Measurements from ENCODE around the gene SLC26A9. TPM values are rescaled to one million over a fixed set of nuclear protein-coding genes. Genes with fewer than 3 reads are reported as not detected.

Gene SLC26A9
- total and polyA plus RNA-seq, 2 experiments from 2014 or later: not detected

DNA sequence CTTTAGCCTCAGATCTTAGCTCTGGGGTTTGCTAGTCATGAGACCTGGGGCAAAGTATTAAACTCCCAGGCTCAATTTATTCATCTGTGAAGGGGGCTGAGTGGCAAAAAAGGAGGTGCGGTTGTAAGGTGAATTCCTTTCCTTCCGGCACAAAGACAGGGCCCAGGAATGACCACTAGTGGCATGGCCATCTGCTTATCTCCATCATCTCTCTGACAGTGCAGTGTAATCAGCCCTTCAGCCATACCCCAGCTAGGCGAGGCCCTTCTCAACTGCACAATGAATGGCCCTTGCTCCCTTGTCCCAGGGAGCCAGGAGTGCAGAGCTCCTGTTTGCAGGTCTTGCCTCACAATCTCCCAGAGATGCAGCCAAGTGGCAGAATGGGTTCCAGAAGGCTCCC lies 5.6 kb upstream of the SLC26A9 start (continued):
- TF ChIP-seq, protein P1, sequence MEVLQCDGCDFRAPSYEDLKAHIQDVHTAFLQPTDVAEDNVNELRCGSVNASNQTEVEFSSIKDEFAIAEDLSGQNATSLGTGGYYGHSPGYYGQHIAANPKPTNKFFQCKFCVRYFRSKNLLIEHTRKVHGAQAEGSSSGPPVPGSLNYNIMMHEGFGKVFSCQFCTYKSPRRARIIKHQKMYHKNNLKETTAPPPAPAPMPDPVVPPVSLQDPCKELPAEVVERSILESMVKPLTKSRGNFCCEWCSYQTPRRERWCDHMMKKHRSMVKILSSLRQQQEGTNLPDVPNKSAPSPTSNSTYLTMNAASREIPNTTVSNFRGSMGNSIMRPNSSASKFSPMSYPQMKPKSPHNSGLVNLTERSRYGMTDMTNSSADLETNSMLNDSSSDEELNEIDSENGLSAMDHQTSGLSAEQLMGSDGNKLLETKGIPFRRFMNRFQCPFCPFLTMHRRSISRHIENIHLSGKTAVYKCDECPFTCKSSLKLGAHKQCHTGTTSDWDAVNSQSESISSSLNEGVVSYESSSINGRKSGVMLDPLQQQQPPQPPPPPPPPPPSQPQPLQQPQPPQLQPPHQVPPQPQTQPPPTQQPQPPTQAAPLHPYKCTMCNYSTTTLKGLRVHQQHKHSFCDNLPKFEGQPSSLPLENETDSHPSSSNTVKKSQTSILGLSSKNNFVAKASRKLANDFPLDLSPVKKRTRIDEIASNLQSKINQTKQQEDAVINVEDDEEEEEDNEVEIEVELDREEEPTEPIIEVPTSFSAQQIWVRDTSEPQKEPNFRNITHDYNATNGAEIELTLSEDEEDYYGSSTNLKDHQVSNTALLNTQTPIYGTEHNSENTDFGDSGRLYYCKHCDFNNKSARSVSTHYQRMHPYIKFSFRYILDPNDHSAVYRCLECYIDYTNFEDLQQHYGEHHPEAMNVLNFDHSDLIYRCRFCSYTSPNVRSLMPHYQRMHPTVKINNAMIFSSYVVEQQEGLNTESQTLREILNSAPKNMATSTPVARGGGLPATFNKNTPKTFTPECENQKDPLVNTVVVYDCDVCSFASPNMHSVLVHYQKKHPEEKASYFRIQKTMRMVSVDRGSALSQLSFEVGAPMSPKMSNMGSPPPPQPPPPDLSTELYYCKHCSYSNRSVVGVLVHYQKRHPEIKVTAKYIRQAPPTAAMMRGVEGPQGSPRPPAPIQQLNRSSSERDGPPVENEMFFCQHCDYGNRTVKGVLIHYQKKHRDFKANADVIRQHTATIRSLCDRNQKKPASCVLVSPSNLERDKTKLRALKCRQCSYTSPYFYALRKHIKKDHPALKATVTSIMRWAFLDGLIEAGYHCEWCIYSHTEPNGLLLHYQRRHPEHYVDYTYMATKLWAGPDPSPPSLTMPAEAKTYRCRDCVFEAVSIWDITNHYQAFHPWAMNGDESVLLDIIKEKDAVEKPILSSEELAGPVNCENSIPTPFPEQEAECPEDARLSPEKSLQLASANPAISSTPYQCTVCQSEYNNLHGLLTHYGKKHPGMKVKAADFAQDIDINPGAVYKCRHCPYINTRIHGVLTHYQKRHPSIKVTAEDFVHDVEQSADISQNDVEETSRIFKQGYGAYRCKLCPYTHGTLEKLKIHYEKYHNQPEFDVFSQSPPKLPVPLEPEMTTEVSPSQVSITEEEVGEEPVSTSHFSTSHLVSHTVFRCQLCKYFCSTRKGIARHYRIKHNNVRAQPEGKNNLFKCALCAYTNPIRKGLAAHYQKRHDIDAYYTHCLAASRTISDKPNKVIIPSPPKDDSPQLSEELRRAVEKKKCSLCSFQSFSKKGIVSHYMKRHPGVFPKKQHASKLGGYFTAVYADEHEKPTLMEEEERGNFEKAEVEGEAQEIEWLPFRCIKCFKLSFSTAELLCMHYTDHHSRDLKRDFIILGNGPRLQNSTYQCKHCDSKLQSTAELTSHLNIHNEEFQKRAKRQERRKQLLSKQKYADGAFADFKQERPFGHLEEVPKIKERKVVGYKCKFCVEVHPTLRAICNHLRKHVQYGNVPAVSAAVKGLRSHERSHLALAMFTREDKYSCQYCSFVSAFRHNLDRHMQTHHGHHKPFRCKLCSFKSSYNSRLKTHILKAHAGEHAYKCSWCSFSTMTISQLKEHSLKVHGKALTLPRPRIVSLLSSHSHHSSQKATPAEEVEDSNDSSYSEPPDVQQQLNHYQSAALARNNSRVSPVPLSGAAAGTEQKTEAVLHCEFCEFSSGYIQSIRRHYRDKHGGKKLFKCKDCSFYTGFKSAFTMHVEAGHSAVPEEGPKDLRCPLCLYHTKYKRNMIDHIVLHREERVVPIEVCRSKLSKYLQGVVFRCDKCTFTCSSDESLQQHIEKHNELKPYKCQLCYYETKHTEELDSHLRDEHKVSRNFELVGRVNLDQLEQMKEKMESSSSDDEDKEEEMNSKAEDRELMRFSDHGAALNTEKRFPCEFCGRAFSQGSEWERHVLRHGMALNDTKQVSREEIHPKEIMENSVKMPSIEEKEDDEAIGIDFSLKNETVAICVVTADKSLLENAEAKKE (CRISPR knock-in tag; IDR thresholded peaks at IDR 0.05): no peak

DNA sequence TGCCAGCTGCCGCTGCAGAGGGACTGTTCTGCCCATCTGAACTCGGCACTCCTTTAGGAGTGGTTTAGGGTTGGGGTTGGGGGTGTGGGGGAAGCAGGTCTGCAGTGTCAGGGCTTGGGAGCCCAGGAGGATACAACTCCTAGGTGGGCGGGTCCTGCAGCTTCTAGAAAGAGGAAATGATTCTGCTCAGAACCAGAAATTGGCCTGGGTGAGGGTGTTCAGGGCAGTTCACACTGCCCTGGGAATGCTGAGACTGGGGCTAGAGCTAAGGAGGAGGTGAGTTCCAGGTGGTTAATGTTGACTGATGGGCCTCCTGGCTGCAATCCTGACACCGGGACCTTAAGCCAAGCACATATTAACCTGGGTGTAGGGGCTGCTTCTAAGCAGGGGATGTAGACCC lies 4.8 kb upstream of the SLC26A9 start:
- H3K27ac Mint-ChIP-seq: no peak overlapping the region; the same call in 1 of the 2 replicates
- H3K4me2 ChIP-seq: no peak overlapping the region
- H3K4me1 ChIP-seq (ENCODE audit: insufficient read depth): no peaks in the 10 kb centered on the region
- H3K36me3 ChIP-seq (ENCODE audit: insufficient read depth): no peaks in the 10 kb centered on the region
- no peak overlapping the region for H2AFZ ChIP-seq
- no peak overlapping the region for H3K4me3 ChIP-seq
- H3K9me3 Mint-ChIP-seq: no peaks in the 10 kb centered on the region; the same call in 2 of the 3 replicates
- H3K4me1 Mint-ChIP-seq: peaks cover 3% of the 10 kb centered on the region; the same call in 1 of the 3 replicates
- no peaks in the 10 kb centered on the region for H3K27me3 ChIP-seq (ENCODE audit: insufficient read depth)
- peaks cover 2% of the 10 kb centered on the region for H3K27me3 Mint-ChIP-seq (ENCODE audit: insufficient read depth, low read depth, poor library complexity)
- no peaks in the 10 kb centered on the region for H3K79me2 ChIP-seq (replicated peaks; ENCODE audit: insufficient read depth)
- H3K36me3 Mint-ChIP-seq (ENCODE audit: low read depth): no peaks in the 10 kb centered on the region
- ATAC-seq (no peak), DNase-seq (ENCODE audit: low spot score) (no peak)
- H3K27ac ChIP-seq (ENCODE audit: low read depth): no peak overlapping the region
- no peaks in the 10 kb centered on the region for H3F3A ChIP-seq (replicated peaks; ENCODE audit: low read depth)
- TF ChIP-seq EZH2 (IDR thresholded peaks at IDR 0.05; ENCODE audit: low read depth, unreplicated experiment) (no peak), ZNF114 (CRISPR knock-in tag; IDR thresholded peaks at IDR 0.05) (no peak), CREB1 (CRISPR knock-in tag; IDR thresholded peaks at IDR 0.05; ENCODE audit: low read depth) (no peak), JUNB (IDR thresholded peaks at IDR 0.05; ENCODE audit: unreplicated experiment) (no peak)
- TF ChIP-seq, protein P1 (CRISPR knock-in tag; IDR thresholded peaks at IDR 0.05): no peak
- TF ChIP-seq, protein P2, sequence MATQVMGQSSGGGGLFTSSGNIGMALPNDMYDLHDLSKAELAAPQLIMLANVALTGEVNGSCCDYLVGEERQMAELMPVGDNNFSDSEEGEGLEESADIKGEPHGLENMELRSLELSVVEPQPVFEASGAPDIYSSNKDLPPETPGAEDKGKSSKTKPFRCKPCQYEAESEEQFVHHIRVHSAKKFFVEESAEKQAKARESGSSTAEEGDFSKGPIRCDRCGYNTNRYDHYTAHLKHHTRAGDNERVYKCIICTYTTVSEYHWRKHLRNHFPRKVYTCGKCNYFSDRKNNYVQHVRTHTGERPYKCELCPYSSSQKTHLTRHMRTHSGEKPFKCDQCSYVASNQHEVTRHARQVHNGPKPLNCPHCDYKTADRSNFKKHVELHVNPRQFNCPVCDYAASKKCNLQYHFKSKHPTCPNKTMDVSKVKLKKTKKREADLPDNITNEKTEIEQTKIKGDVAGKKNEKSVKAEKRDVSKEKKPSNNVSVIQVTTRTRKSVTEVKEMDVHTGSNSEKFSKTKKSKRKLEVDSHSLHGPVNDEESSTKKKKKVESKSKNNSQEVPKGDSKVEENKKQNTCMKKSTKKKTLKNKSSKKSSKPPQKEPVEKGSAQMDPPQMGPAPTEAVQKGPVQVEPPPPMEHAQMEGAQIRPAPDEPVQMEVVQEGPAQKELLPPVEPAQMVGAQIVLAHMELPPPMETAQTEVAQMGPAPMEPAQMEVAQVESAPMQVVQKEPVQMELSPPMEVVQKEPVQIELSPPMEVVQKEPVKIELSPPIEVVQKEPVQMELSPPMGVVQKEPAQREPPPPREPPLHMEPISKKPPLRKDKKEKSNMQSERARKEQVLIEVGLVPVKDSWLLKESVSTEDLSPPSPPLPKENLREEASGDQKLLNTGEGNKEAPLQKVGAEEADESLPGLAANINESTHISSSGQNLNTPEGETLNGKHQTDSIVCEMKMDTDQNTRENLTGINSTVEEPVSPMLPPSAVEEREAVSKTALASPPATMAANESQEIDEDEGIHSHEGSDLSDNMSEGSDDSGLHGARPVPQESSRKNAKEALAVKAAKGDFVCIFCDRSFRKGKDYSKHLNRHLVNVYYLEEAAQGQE (IDR thresholded peaks at IDR 0.05; ENCODE audit: unreplicated experiment): no peak
- no peaks in the 10 kb centered on the region for H3K9me2 ChIP-seq (ENCODE audit: insufficient read depth)
- no peak overlapping the region for H3K4me3 Mint-ChIP-seq
- no peaks in the 10 kb centered on the region for H4K20me1 ChIP-seq (replicated peaks; ENCODE audit: insufficient read depth)

Measured in GM23338 (cell line).